Activated CD8-positive, alpha-beta T cell treated with anti-CD3 and anti-CD28 coated beads for 36 hours (primary cell): ENCODE results near the gene CLEC12A. TPM values are rescaled to one million over a fixed set of nuclear protein-coding genes. Genes with fewer than 3 reads are reported as not detected.

Source experiments
- ATAC-seq: fragments of 200-7000 bp; cut with Tn5 transposase; one replicate; pipeline ENCODE4 v1.10.0; 2021; ENCODE audit warnings: mild to moderate bottlenecking, moderate library complexity
- CTCF ChIA-PET: fragments of 350-600 bp; sonication (Branson Sonifier 250); formaldehyde crosslinking; loops from one replicate; lab custom pipeline; 2021; ENCODE audit warnings: antibody characterized with exemption; lab: Charles Lee
- POLR2A ChIA-PET: fragments of 350-600 bp; sonication (Branson Sonifier 250); formaldehyde crosslinking; loops from one replicate; lab custom pipeline; 2021; ENCODE audit warnings: antibody characterized with exemption; lab: Charles Lee
- DNase-seq: peaks from one replicate; pipeline ENCODE4 v3.0.0-alpha.2; 2020
- H3K27ac Mint-ChIP-seq: one replicate; pipeline ENCODE4 v1.8.0; 2021; ENCODE audit warnings: mild to moderate bottlenecking, mixed read lengths
- H3K27me3 Mint-ChIP-seq: one replicate; pipeline ENCODE4 v1.8.0; 2021; ENCODE audit warnings: mixed read lengths
- H3K36me3 Mint-ChIP-seq: one replicate; pipeline ENCODE4 v1.8.0; 2021; ENCODE audit warnings: low read depth, mixed read lengths
- H3K4me1 Mint-ChIP-seq: one replicate; pipeline ENCODE4 v1.8.0; 2021; ENCODE audit warnings: low read depth, mixed read lengths
- H3K4me3 Mint-ChIP-seq: one replicate; pipeline ENCODE4 v1.8.0; 2021; ENCODE audit warnings: mild to moderate bottlenecking, moderate library complexity, mixed read lengths
- H3K9me3 Mint-ChIP-seq: one replicate; pipeline ENCODE4 v1.8.0; 2021; ENCODE audit warnings: mixed read lengths
- intact Hi-C: fragments of 100-400 bp; cut with micrococcal nuclease; formaldehyde crosslinking; loops from one replicate; pipeline ENCODE4 v1.10.0; 2022
- total RNA-seq, 2 experiments: library from RNA; stranded (reverse); gene quantifications; one replicate each; pipeline ENCODE4 v1.2.3, GENCODE V29; 2021
- TF ChIP-seq, protein P1 (sequence below): fragments of 200-600 bp; IDR thresholded peaks from one replicate; pipeline ENCODE4 v1.8.0; 2022; ENCODE audit warnings: antibody characterized with exemption, mild to moderate bottlenecking

The CLEC12A gene
- total RNA-seq, 2 experiments from 2014 or later = 0.47 TPM

DNA sequence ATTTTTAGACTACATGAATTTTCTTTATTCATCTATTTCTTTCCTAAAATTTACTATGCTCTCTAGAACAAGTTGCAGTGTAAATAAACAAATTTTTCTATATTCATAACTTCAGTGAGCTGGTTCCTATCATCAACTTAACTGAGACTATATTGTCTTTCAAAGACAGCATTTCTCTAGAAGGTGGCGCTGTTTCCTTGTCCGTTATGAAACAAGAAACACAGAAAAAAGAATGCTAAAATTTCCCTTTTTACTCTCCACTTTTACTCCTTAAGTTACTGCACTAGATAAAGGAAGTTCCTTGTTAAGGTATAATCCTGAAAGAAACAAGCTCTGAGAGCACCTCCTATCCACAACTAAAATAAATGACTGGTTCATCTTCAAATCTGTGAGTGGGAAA, 30.8 kb upstream of the CLEC12A start:
- ChIA-PET POLR2A (interaction anchor here (0.7 kb wide), 1 partner anchor 38 kb away, joined by 3 read pairs; no protein-coding TSS in a partner anchor), CTCF (interaction anchor here (0.7 to 2.4 kb wide), 34 partner anchors 9 to 213 kb away, joined by 3 to 23 read pairs (median 4); partner anchors contain the start of genes CLEC12B and CLEC2A)
- no peaks in the 10 kb centered on the region for H3K9me3 Mint-ChIP-seq
- H3K4me1 Mint-ChIP-seq = peaks cover 6% of the 10 kb centered on the region
- peaks cover 2% of the 10 kb centered on the region for H3K27me3 Mint-ChIP-seq
- no peak overlapping the region for H3K27ac Mint-ChIP-seq
- TF ChIP-seq, protein P1, sequence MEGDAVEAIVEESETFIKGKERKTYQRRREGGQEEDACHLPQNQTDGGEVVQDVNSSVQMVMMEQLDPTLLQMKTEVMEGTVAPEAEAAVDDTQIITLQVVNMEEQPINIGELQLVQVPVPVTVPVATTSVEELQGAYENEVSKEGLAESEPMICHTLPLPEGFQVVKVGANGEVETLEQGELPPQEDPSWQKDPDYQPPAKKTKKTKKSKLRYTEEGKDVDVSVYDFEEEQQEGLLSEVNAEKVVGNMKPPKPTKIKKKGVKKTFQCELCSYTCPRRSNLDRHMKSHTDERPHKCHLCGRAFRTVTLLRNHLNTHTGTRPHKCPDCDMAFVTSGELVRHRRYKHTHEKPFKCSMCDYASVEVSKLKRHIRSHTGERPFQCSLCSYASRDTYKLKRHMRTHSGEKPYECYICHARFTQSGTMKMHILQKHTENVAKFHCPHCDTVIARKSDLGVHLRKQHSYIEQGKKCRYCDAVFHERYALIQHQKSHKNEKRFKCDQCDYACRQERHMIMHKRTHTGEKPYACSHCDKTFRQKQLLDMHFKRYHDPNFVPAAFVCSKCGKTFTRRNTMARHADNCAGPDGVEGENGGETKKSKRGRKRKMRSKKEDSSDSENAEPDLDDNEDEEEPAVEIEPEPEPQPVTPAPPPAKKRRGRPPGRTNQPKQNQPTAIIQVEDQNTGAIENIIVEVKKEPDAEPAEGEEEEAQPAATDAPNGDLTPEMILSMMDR = peak; percentile 47
- ATAC-seq = no peak
- no peaks in the 10 kb centered on the region for H3K36me3 Mint-ChIP-seq
- intact Hi-C loops = loop anchor here (10.0 kb wide), 1 partner anchor 194 kb away; the partner anchor contains the start of gene CLEC7A
- peak; percentile 25 for DNase-seq
- no peak overlapping the region for H3K4me3 Mint-ChIP-seq

GRCh38 chr12:9941838-9942237, 29.4 kb upstream of the CLEC12A start:
- POLR2A ChIA-PET = no interaction called here
- peaks cover 6% of the 10 kb centered on the region for H3K4me1 Mint-ChIP-seq
- H3K27ac Mint-ChIP-seq = no peak overlapping the region
- H3K9me3 Mint-ChIP-seq = no peaks in the 10 kb centered on the region
- intact Hi-C loops = loop anchor here (10.0 kb wide), 1 partner anchor 193 kb away; the partner anchor contains the start of gene CLEC7A
- CTCF ChIA-PET = interaction anchor here (1.3 to 2.4 kb wide), 4 partner anchors 20 to 212 kb away, joined by 5 to 23 read pairs (median 8); partner anchors contain the start of gene CLEC12B
- DNase-seq (no peak), ATAC-seq (no peak)
- TF ChIP-seq, protein P1 = no peak
- peaks cover 2% of the 10 kb centered on the region for H3K27me3 Mint-ChIP-seq
- H3K4me3 Mint-ChIP-seq = no peak overlapping the region
- no peaks in the 10 kb centered on the region for H3K36me3 Mint-ChIP-seq

- ATAC-seq = peak; percentile 72
- intact Hi-C loops = loop anchor here (10.0 kb wide), 1 partner anchor 192 kb away; the partner anchor contains the start of gene CLEC7A
- H3K9me3 Mint-ChIP-seq = no peaks in the 10 kb centered on the region
- POLR2A ChIA-PET = no interaction called here
- TF ChIP-seq, protein P1 = no peak
- H3K4me3 Mint-ChIP-seq = peak overlapping the region; percentile 59
- peaks cover 2% of the 10 kb centered on the region for H3K27me3 Mint-ChIP-seq
- no peaks in the 10 kb centered on the region for H3K36me3 Mint-ChIP-seq
- peaks cover 10% of the 10 kb centered on the region for H3K4me1 Mint-ChIP-seq
- no peak overlapping the region for H3K27ac Mint-ChIP-seq
- CTCF ChIA-PET = interaction anchor here (1.3 kb wide), 1 partner anchor 146 kb away, joined by 3 read pairs; no protein-coding TSS in a partner anchor
- DNase-seq = peak; percentile 39
Observed at GRCh38 chr12:9943240-9943639, 28.0 kb upstream of the CLEC12A start.

- ChIA-PET POLR2A (no interaction called here), CTCF (interaction anchor here (0.9 to 2.3 kb wide), 3 partner anchors 64 to 147 kb away, joined by 3 to 5 read pairs (median 3); no protein-coding TSS in a partner anchor)
- H3K4me3 Mint-ChIP-seq = peak overlapping the region; percentile 2
- TF ChIP-seq, protein P1 = no peak
- no peak for DNase-seq
- intact Hi-C loops = loop anchor here (10.0 kb wide), 1 partner anchor 190 kb away; the partner anchor contains the start of gene CLEC7A
- H3K9me3 Mint-ChIP-seq = no peaks in the 10 kb centered on the region
- peaks cover 2% of the 10 kb centered on the region for H3K27me3 Mint-ChIP-seq
- ATAC-seq = no peak
- no peak overlapping the region for H3K27ac Mint-ChIP-seq
- H3K4me1 Mint-ChIP-seq = peaks cover 22% of the 10 kb centered on the region
- H3K36me3 Mint-ChIP-seq = no peaks in the 10 kb centered on the region
Observed at GRCh38 chr12:9944391-9944790, 26.8 kb upstream of the CLEC12A start.

- ATAC-seq = no peak
- Mint-ChIP-seq H3K27ac (no peak overlapping the region), H3K4me3 (no peak overlapping the region), H3K36me3 (no peaks in the 10 kb centered on the region), H3K9me3 (no peaks in the 10 kb centered on the region), H3K4me1 (peaks cover 46% of the 10 kb centered on the region), H3K27me3 (peaks cover 2% of the 10 kb centered on the region)
- intact Hi-C loops = loop anchor here (10.0 kb wide), 1 partner anchor 187 kb away; the partner anchor contains the start of gene CLEC7A
- ChIA-PET CTCF (interaction anchor here (1.0 kb wide), 1 partner anchor 76 kb away, joined by 3 read pairs; no protein-coding TSS in a partner anchor), POLR2A (no interaction called here)
- DNase-seq = no peak
- TF ChIP-seq, protein P1 = no peak
Observed at GRCh38 chr12:9947674-9948073, 23.5 kb upstream of the CLEC12A start.
